ENCODE measurements around the gene PNPLA2.

The PNPLA2 gene

DNA sequence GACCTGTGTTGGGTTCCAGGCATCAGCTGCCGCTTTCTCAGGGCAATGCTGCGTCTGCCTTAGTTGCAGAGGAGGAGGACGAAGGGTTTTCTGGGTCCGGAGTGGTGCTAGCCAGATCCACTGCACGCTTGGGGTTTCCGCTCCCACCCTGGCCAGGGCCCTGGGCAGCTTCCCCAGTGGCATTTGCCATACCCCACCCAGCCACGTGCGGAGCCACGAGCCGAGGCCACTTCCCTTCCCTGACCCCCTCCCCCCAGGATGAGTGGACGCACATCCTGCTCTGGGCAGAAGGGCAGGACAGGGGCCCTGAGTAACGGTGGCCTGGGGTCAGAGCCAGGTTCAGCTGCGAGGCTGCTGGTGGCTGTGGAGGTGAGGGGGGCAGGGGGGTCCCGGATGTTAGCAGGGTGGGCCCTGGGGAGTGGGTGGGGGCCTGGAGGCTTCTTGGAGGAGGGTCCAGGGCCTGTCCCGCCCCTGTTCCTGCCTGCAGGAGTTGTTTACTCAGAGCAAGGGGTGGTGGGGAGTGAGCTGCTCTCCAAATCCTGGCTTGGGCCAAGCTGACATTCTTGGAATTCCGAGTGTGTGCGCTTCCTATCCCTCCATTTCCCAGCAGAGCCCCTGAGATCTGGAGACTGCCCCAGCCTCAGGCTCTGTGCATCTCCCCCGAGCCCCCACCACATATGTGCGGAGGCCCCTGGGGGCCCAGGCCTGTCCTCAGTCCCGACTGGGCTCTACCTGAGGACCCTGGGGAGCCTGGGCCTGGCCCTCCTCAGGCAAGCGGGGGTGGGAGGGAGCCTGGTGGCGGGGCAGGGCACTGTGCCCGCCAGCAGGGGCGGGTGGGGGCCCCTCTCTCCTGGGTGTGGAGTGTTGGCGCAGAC lies 25.3 kb downstream of the PNPLA2 start:
- DNase-seq (ENCODE audit: low spot score) = peak; percentile 90
- peak; percentile 32 for FAIRE-seq

DNA sequence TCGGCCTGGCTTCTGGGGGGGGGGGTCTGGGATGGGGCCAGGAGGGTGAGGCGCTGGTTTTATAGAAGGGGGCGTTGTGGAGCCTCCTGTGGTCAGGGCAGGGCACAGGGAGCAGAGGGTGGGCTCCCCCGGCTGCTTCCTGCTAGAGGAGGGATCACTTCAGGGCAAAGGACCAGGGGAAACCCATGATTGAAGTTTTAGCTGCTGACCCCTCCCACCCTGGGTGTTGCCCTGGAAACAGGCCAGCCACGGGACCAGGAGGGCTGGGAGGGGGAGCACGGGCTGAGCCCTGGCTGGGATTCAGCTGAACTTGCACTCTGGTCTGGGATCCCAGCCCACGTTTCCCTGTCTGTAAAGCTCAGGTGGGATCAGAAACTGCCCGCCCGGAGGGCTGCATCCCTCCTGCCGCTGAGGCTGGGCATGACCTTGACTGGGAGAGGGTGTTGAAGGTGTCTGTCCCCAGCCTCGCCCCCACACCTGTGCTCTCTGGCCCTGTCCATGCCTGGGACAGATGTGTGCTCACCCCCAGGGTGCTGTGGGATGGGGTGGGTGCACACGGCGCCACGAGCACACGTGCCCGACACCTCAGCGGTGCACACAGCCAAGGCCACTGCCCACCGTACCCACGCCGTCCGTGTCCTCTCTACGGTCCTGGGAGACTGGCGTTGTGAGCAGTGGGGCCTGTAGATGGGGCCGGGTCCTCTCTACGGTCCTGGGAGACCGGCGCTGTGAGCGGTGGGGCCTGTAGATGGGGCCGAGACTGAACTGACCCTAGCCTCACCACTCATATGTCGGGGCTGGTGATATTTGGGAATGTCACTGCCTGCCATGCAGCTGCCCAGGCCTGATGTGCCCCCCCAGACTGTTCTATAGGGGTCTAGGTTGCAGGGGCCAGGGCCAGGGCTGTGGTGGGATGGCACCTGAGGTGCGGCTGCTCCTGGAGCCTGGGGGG lies 26.3 kb downstream of the PNPLA2 start:
- FAIRE-seq = peak; percentile 34
- DNase-seq (ENCODE audit: low spot score) = peak; percentile 75

DNA sequence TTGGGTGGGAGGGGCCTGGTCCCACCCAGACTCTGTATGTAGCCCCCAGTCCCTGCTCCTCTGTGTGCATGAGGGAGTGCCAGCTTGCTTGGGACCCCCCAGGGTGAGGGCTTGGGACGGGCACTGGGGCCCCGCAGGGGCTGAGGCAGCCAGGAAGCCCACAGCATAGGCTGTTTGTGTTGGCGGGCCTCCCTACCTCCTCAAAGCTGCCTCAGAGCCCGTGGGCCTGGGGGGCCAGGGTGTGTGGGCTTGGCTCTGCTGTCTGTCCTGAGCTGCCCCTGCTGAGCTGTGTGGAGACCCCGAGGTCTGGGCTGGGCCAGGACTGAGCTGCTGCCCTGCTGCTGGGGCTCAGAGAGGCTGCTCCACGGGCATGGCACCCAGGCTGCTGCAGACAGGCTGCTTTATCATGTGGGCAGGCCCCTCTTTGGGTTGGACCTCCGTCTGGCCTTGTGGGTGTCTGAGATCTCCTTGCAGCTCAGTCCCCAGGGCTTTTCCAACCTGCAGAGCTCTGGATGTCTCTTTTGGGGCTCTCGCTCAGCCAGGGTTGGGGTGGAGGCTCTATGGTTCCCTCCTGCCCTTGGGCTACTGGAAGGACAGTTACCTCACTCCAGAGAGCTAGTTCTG lies 27.3 kb downstream of the PNPLA2 start:
- DNase-seq (ENCODE audit: low spot score) = no peak
- no peak for FAIRE-seq

DNA sequence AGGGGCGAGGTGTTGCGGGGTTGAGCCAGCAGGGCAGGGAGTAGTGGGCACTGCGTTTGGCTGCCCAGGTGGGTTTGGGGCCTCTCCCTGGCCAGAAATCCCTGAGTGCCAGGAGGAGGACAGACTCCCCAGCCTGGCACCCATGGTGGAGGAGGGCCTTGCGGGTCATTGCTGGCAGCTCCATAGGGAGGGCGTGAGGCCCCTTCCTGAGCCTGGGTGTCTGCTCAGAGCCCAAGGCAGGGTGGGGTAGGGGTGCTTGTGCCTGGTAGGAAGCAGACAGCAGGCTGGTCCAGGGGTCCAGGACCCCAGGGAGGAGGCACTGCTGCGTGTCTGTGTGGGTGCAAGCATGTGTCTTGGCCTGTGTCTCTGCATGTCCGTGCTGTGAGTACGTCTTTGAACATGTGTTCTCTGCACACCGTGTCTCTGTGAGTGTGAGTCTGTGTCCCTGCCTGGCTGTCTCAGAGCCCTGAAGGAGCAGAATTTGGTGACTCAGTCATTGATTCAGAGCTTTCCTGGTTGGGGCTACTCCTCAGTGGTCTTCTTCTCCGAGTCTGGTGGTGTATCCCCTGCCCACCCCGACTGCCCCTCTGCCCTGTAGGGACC lies 27.9 kb downstream of the PNPLA2 start:
- no peak for DNase-seq (ENCODE audit: low spot score)
- no peak for FAIRE-seq

DNA sequence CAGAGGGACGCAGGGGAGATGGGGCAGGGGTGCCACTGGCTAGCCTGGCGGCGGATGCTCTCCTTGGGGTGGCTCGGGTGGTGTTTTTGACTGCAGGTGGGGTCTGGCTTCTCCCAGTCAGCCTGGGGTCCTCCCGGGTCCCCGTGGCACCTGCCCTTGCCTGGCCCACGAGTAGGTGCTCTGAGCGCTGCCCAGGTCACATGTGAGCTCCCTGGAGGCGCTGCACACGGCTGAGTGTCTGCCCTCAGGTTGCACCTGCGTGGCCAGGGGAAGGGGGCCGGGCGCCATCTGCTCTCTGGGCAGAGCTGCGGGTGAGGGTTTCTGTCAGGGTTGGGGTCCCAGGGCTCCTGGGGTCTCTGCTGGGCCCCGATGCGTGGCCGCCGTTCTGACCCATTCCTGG lies 29.2 kb downstream of the PNPLA2 start:
- DNase-seq (ENCODE audit: low spot score) (no peak), FAIRE-seq (no peak)

DNA sequence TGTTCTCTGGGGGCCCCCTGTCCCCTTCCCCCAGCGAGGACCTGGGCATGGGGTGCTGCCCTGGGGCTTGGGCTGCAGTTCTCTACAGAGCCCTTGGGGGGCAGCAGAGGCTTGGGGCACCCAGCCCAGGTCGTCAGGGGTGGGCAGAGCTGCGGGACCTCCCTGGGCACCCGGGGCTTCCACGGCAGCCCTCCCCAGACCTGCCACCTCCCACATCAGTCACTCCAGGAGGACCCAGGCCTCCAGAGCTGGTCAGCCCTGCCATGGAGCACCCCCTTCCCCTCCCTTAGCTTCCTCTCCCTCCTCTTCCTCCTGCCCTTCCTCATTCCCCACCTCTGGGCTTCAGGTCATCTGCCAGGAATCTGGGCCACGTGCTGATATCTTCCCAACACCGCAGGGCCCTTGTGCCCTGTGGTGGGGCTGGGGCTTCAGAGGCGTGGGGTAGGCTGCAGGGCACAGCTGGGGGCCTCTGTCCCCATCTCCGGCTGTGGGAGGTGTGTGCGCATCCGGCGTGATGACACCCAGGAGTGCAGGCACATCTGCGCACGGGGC lies 29.7 kb downstream of the PNPLA2 start:
- FAIRE-seq = no peak
- no peak for DNase-seq (ENCODE audit: low spot score)

DNA sequence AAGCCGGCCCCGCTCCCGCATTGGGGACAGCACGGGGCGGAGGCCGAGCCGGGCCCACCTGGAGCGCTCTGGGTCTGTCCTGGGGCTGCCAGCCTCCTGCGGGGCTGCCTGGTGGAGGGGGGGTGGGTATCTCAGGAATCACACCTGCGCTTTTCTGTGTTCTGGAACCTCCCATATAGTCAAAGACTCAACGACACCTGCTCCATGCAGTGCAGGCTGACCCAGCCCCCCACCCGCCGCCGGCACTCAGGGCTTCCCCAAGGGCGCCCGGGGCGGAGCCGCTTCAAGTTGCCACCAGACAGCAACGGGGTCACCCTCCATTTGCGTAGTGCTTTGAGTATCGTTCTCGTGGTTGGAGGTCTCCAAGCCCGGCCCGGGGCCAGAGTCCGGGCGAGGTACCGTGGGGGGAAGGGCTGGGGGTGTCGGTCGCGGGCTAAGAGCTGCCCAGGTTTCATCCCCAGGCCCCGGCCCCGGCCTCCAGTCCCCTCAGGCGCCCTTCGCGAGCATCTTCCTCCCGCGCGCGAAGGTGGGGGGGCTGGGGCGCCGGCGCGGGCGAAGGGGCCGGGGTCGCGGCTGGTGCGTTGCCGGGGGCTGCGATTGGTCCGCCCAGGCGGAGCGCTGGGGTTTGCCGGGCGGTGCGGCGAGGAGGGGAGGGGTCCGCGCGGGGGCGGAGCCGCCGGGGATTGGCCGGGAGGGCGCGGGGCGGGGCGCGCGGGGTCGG lies 30.6 kb downstream of the PNPLA2 start:
- no peak for DNase-seq (ENCODE audit: low spot score)
- no peak for FAIRE-seq

DNA sequence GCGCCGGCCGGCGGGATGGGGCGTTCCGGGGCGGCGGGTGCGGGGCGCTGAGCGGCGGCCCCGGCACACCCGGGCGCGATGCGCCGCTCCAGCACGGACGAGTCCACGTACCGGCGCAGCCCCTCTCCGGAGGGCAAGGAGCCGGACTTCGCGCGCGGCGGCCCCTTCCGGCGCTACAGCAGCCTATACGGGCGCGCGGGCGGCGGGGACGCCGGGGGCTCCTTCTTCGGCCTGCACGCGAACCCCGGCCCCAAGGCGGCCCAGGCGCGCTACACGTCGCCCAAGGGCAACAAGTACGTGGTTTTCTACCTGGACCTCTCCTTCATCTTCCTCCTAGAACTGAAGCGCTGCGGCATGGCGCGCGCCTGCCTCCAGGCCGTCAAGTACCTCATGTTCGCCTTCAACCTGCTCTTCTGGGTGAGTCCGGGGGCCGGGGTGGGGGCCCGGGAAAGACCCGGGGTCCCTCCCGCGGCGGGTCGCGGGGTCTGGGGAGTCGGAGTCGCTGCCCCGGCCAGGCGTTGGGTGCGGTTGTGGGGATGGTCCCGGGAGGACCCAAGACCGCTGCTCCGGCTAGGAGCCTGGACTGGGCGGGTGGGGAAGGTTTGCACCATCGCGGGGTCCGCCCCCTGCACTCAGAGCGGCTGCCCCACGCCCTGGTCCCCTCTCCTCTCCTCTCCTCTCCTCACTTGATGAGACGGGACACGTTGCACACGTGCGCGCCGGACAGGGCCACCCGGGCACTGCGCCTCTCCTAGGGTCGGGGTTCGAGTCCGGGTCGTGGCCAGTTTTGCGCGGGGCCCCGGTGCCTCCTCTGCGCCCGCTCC lies 31.4 kb downstream of the PNPLA2 start:
- DNase-seq (ENCODE audit: low spot score) (no peak), FAIRE-seq (no peak)

DNA sequence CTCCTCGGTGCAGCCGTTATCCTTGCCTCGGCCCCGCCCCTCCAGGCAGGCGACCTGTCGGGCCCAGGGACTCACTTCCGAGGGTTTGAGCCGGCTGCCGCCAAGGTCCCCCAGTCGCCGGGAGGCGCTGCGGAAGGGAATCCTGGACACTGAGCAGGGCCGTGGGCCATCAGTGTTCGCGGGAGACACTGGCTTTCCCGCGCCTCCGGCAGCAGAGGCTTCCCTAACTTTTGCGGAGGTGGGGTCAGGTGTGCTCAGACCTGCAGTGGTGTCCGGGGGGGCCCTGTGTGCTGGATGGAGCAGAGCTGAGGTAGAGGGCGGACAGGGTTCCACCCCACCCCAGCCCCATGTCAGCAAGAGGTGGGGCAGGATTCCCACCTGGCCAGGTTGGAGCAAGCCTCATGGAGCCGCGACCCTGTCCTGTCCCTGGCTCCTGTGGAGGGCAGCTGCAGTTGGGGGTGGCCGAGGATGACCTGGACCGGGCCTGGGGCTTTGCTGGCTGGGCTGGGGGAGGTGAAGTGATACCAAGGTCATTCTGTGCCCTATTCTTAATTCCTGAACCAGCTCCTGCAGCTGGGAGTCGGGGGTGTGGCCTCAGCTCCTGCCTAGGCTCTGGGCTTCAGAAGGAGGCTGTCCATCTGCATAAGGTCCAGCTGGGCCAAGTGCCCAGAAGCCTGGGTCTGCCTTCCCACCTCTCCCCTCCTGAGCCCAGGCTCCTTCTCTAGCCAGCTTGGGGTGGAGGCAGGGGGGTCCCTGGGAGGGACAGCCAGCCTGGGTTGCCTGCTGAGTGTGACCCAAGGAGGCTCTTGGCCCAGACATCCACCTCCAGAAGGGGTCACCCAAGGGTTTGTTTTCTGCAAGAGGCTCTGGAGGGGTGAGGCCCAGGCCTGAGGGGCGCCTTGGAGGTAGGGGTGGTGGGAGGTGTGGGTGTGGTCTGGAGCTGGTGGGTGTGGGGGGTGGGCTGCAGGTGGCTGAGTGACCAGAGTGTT lies 32.4 kb downstream of the PNPLA2 start:
- DNase-seq (ENCODE audit: low spot score) (no peak), FAIRE-seq (no peak)

DNA sequence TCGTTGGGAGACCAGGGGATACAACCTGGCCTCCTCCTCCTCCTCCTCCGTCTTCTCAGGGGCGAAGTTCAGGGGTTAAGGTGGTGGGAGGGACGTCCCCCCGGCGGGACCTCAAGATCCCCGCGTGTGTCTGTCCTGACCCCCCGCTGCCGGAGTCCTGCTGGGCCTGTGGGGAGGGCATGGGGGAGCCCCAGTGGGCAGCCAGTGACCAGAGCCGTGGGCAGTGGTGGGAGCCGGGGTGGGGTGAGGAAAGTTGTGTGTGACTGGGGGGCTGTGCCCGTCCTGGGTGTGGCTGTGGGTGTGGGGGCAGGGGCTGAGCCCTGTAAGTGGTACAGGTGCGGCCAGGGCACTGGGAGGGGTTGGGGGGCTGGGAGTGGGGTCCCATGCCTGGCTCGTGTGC lies 34.0 kb downstream of the PNPLA2 start:
- no peak for DNase-seq (ENCODE audit: low spot score)
- no peak for FAIRE-seq

DNA sequence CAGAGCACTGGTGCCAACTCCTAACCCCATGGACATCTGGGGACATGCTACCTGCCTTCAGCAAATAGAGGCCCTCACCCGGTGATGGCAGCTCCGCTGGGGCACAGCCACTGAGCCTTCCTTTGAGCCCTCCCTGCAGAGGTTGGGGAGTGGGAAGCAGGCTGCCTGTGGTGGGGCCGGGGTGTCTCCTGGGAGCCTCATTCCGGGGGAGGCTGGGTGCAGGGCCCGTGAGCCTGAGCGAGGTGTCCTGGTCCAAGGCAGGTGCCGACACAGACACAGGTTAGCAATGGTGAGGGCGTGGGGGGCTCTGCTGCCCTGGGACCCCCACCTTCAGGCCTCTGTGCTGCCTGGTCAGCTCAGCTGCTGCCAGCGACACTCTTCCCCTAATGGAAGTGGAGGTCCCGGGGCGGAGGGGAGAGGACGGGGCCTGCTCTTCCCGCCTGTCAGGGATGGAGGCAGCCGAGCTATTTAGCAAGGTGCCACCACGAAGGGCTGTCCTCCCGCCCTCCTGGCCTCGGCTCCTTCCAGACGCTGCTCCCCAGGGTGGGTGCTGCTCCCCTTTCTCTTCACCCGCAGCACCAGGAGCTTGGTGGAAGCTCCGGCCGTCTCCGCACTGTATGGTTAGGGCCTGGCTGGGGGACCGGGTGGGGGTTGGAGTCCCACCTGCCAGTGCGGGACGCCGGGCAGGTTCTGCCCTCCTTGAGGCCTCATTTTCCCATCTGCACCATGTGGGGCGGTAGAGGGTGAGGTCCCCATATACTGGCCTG lies 35.2 kb downstream of the PNPLA2 start:
- FAIRE-seq = no peak
- DNase-seq (ENCODE audit: low spot score) = no peak

DNA sequence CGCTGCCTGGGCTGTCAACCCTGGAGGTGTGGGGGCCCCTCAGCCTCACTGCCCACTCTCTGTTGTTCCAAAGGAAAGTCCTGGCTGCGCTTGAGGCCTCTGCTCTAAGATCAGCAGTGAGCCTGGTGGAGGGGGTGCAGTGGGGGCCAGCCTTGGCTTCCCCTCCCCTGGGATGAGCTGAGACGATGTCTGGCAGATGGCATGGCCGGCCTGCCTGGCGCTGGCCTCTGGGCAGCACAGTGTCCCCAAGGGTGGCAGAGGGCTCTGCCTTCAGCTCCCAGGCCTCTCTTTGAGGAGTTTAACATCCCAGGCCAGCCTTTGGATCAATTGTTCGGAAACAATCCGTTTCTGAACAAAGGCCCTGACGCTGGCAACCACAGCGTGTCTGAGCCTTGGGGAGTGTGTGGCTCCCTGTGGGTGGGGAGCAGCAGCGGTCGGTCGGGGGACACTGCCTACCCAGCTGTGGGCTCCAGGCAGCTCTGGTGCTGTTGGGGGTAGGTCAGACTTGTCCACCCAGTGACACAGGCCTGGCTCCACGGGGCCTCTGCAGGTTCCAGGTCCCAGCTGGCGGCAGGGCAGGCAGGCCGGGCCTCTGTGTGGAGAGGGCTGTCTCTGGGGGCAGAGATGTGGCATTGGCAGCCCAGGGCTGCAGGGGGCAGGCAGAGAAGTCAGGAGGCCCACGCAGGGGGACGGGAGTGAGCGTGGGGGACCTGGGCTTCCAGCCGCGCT lies 36.1 kb downstream of the PNPLA2 start:
- DNase-seq (ENCODE audit: low spot score) = no peak
- no peak for FAIRE-seq

DNA sequence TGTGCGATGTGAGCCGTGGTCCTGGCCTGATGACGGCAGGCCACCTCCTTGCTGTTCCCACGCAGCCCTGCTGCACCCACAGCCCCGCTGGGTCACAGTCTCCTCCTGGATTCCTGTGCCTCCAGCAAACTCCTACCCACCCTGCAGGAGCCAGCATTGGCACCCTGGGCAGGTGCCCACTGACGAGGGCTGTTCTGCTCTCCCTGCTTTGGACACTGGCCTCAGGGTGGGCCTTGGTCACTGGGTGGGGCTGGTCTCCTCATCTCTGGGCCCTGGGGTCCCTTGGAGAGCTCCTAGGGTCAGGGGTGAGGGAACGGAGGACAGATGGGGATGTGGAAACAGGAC lies 36.6 kb downstream of the PNPLA2 start:
- DNase-seq (ENCODE audit: low spot score) (no peak), FAIRE-seq (no peak)

DNA sequence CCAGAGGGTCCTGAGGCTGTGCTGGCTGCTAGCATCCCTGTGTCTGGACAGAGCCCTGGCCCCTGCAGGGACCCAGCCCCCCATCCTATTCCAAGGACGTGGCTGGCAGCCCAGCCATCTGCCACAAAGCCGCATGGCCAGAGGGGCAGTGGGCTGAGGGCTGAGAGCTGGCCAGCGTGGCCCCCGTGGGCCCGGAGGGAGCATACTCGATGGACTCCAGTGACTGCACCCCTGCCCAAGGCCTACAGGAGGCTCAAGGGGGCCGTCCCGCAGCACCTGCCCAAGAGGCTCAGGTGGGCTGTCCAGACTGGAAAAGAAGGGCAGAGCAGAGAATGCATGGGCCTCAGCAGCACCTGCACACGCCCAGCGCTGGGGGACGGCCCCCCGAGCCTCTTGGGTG lies 37.1 kb downstream of the PNPLA2 start:
- DNase-seq (ENCODE audit: low spot score) (no peak), FAIRE-seq (no peak)

DNA sequence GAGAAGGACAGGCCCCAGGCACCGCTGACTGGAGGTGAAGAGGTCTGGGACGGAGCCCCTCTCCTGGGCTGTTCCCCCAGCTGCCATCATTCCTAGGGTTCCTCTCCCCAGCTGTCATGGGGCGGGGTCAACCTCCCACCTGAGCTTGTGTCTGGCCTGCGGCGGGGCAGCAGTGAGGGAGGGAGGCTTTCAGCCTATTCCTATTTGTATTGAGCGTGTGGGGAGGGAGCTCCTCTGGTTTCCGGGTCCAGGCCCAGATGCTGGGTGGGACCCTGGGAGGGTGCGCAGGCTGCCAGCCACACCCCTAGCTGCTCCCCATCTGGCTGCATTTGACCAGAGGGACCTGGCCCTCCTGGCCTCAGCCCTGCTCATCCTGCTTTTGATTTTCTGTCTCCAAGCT lies 37.7 kb downstream of the PNPLA2 start:
- DNase-seq (ENCODE audit: low spot score) (no peak), FAIRE-seq (no peak)

DNA sequence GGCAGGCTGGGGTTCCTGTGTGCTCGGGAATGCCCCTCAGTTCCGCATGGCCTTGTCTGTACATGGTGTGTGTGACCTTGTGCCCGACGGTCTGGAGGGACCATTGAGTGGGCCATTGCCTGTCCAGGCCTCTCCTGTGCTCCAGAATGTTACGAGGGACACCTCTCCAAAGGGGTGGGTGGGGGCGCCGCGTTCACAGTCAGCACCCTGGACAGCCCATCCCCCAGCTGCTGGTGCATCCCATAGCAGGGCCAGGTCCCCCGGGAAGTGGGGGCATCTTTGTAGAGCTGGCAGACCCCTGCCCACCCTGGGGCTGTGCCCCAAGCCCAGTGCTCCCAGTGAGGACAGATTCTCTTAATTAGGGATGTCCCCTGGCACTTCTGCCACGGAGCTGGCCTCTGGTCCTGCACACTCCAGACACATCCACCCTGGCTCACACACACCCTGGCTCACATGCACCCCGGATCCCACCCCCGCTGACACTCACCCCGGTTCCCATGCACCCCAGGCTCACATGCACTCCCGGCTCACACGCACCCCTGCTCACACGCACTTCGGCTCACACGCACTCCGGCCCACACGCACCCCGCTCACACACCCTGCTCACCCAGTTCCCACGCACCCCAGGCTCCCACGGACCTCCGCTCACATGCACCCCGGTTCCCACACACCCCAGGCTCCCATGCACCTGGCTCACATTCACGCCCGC lies 39.5 kb downstream of the PNPLA2 start:
- FAIRE-seq (no peak), DNase-seq (ENCODE audit: low spot score) (no peak)
